A549 (cell line): ENCODE measurements around the gene CCDC194. TPM values are rescaled to one million over a fixed set of nuclear protein-coding genes. Genes with fewer than 3 reads are reported as not detected.

Source experiments
- ATAC-seq, 2 experiments: fragments of 200-7000 bp in 1 of 2; fragments of >200 bp in 1 of 2; cut with Nextera tagmentation in 1 of 2; cut with Tn5 transposase in 1 of 2; 3 replicates each; pipeline versions ENCODE4 v1.8.0 to v1.9.1; 2018 to 2020; ENCODE audit warnings: mild to moderate bottlenecking in 1 of 2, moderate library complexity in 1 of 2
- CTCF ChIA-PET: fragments of 300-600 bp; sonication (Branson Sonifier 250); formaldehyde crosslinking; extraction: SDS; loops from one replicate; lab custom pipeline; 2021; ENCODE audit warnings: antibody characterized with exemption, inconsistent platforms; lab: Yijun Ruan, JAX
- POLR2A ChIA-PET: fragments of 350-600 bp; formaldehyde crosslinking; extraction: SDS; loops from one replicate; lab custom pipeline; 2021; ENCODE audit warnings: antibody characterized with exemption, inconsistent platforms; lab: Yijun Ruan, JAX
- DNase-seq, 2 experiments: peaks; one replicate each; pipeline versions ENCODE4 v3.0.0 to v3.0.0-alpha.2; 2011 to 2016; ENCODE audit warnings: low read depth in 1 of 2, low spot score in 1 of 2
- FAIRE-seq: peaks from 2 replicates; lab custom pipeline; 2011; peaks lifted over from hg19 to GRCh38; lab: Jason Lieb, UNC
- H3K27ac ChIP-seq, 2 experiments: fragments of >200 bp; sonication (Bioruptor Twin); formaldehyde crosslinking; 3 replicates each; pipeline ENCODE4 v1.5.1; 2016 to 2017
- H3K4me1 ChIP-seq: fragments of >200 bp; sonication (Bioruptor Twin); formaldehyde crosslinking; 3 replicates; pipeline ENCODE4 v1.6.1; 2016
- H3K4me2 ChIP-seq: fragments of >200 bp; sonication (Bioruptor Twin); formaldehyde crosslinking; 3 replicates; pipeline ENCODE4 v1.6.1; 2016
- H3K4me3 ChIP-seq: fragments of >200 bp; sonication (Bioruptor Twin); formaldehyde crosslinking; 3 replicates; pipeline ENCODE4 v1.5.1; 2016
- H3K9me3 ChIP-seq: fragments of >200 bp; sonication (Bioruptor Twin); formaldehyde crosslinking; 3 replicates; pipeline ENCODE4 v1.6.1; 2016
- CBX2 ChIP-seq: fragments of 200-600 bp; sonication (generic); IDR thresholded peaks from 2 replicates; pipeline ENCODE4 v1.6.1; 2016; ENCODE audit warnings: low read depth, mild to moderate bottlenecking, borderline replicate concordance
- FOSL2 ChIP-seq, 2 experiments: fragments of 450-650 bp in 1 of 2; fragments of >200 bp in 1 of 2; sonication (Bioruptor Twin) in 1 of 2; formaldehyde crosslinking; IDR thresholded peaks; 2 replicates each; pipeline versions ENCODE4 v1.5.0 to v1.6.1; 2016 to 2020; ENCODE audit warnings: mild to moderate bottlenecking in 1 of 2, moderate library complexity in 1 of 2
- FOXS1 ChIP-seq: fragments of 250-450 bp; sonication (Bioruptor Pico); IDR thresholded peaks from 2 replicates; pipeline ENCODE4 v1.5.0; 2020; ENCODE audit warnings: mild to moderate bottlenecking, moderate library complexity
- HOXA7 ChIP-seq: fragments of 250-450 bp; sonication (Bioruptor Pico); IDR thresholded peaks from 2 replicates; pipeline ENCODE4 v1.5.0; 2020; ENCODE audit warnings: mild to moderate bottlenecking, moderate library complexity
- HOXB5 ChIP-seq: fragments of 250-450 bp; sonication (Bioruptor Pico); IDR thresholded peaks from 2 replicates; pipeline ENCODE4 v1.5.0; 2020; ENCODE audit warnings: mild to moderate bottlenecking, moderate library complexity
- MAFK ChIP-seq: fragments of 450-650 bp; IDR thresholded peaks from 2 replicates; pipeline ENCODE4 v1.6.1; 2014; ENCODE audit not compliant: partially characterized antibody
- MYC ChIP-seq: IDR thresholded peaks from 2 replicates; pipeline ENCODE4 v1.6.1; 2012; ENCODE audit warnings: mild to moderate bottlenecking, inconsistent platforms, low read length, improper control_type of control experiment, borderline replicate concordance
- POLR2AphosphoS2 ChIP-seq: conservative IDR thresholded peaks from 2 replicates; pipeline ENCODE4 v1.6.1; 2012; ENCODE audit warnings: low read length, improper control_type of control experiment, inconsistent platforms
- RAD21 ChIP-seq, 2 experiments: fragments of >200 bp in 1 of 2; sonication (Bioruptor Twin) in 1 of 2; formaldehyde crosslinking in 1 of 2; IDR thresholded peaks in 1 of 2; conservative IDR thresholded peaks in 1 of 2; 2 replicates in 1 of 2; 3 replicates in 1 of 2; pipeline ENCODE4 v1.6.1; 2012 to 2018; ENCODE audit warnings: inconsistent platforms in 1 of 2
- SMC3 ChIP-seq: fragments of >200 bp; sonication (Bioruptor Twin); formaldehyde crosslinking; IDR thresholded peaks from 3 replicates; pipeline ENCODE4 v1.6.1; 2018; ENCODE audit warnings: inconsistent platforms
- WGBS: methylation state at CpG from one replicate; pipeline ENCODE4 v1.1.6; 2017; ENCODE audit errors: missing lambda C conversion rate; 5-methylcytosine and 5-hydroxymethylcytosine counted together
- polyA plus RNA-seq, 4 experiments: library from polyadenylated mRNA; depleted of rRNA in 3 of 4; stranded (reverse); fragments of >200 nt; fragmentation: RNase III in 1 of 4; extraction: RNeasy Plus Mini Kit Qiagen cat#74134 plus additional on column Dnase treatment in 1 of 4; gene quantifications; 2 replicates in 3 of 4; 3 replicates in 1 of 4; pipeline ENCODE4 v1.2.3, GENCODE V29; 2011 to 2017
- TF ChIP-seq, protein P1 (sequence below): fragments of 250-450 bp; sonication (Bioruptor Pico); IDR thresholded peaks from 2 replicates; pipeline ENCODE4 v1.5.0; 2020; ENCODE audit warnings: low read depth, mild to moderate bottlenecking, moderate library complexity
- TF ChIP-seq, protein P2 (sequence below): fragments of 150-350 bp; IDR thresholded peaks from 2 replicates; pipeline ENCODE4 v1.6.1; 2014; ENCODE audit warnings: low read depth, mild to moderate bottlenecking, low read length
- TF ChIP-seq, protein P3 (sequence below): IDR thresholded peaks from 2 replicates; pipeline ENCODE4 v1.6.1; 2012
- TF ChIP-seq, protein P4 (sequence below): fragments of >200 bp; sonication (Bioruptor Twin); formaldehyde crosslinking; IDR thresholded peaks from 3 replicates; pipeline ENCODE4 v1.5.1; 2016
- TF ChIP-seq, protein P5 (sequence below): IDR thresholded peaks from 2 replicates; pipeline ENCODE4 v1.6.1; 2012

The CCDC194 gene
- polyA plus RNA-seq, 2 of the 4 experiments (the other 2 are of a cell fraction) = not detected

DNA sequence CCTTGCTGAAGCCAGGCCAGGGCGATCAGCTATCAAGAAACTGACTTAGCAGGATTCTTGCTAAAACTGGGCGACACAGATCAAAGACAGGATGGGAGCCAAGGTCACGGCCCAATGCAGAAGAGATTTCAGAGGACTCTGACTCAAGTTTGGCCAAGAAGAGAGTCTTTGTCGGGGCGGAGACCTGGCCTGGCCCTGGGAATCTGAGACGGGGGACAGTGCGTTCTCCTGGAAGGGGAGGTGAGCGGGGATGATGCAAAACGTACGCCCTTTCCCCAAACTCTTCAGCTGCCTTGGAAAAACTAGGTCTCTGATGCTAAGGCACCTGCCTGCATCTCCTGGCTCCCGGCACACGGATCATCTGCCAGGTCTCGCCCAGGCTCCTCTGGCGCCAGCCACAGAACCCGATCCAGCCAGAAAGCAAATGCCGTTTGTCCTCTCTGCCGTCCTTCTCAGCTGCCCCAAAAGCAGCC is 35.7 kb upstream of the CCDC194 start:
- H3K4me1 ChIP-seq = peaks cover 5% of the 10 kb centered on the region; the same call in 2 of the 3 replicates
- FAIRE-seq (no peak), DNase-seq (no peak), ATAC-seq (no peak)
- no peaks in the 10 kb centered on the region for H3K9me3 ChIP-seq
- 77% methylated on average over 17 of the region's 17 CpGs for WGBS
- H3K4me3 ChIP-seq = no peak overlapping the region
- ChIA-PET CTCF (interaction anchor here (0.6 to 1.6 kb wide), 5 partner anchors 11 to 426 kb away, joined by 3 read pairs; no protein-coding TSS in a partner anchor), POLR2A (interaction anchor here (0.5 kb wide), 1 partner anchor 9 kb away, joined by 5 read pairs; no protein-coding TSS in a partner anchor)
- H3K27ac ChIP-seq = no peak overlapping the region
- no peak overlapping the region for H3K4me2 ChIP-seq
- TF ChIP-seq MYC = no peak

DNA sequence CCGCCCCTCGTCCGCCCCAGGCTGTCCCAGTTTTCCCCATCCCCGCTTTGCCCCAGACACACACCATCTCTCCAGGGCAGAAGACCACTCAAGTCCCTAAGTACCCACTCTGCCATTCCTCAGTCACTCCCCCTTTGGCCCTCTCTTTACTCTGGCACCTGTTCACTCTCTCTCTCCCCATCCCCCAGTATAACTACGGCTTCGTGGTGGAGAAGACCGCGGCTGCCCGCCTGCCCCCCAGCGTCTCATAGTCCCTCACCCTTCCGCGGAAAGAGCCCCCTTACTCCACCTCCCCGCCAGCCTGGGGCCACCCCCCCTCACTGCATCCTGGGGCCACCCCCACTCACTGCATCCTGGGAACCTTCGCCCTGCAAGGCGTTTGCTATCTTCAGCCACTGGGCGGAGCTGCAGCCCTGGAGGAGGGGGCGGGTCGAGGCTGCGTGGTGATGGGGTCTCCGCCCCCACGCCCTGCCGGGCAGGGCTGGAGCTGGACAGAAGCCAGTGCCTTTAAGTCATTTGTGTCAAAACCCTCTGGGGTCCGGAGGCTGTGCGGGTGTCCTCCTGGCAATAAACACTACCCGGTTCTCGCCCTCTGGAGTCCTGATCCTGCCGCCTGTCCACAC is 30.9 kb upstream of the CCDC194 start:
- TF ChIP-seq, protein P1, sequence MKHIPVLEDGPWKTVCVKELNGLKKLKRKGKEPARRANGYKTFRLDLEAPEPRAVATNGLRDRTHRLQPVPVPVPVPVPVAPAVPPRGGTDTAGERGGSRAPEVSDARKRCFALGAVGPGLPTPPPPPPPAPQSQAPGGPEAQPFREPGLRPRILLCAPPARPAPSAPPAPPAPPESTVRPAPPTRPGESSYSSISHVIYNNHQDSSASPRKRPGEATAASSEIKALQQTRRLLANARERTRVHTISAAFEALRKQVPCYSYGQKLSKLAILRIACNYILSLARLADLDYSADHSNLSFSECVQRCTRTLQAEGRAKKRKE = no peak
- TF ChIP-seq MAFK = no peak
- TF ChIP-seq, protein P2, sequence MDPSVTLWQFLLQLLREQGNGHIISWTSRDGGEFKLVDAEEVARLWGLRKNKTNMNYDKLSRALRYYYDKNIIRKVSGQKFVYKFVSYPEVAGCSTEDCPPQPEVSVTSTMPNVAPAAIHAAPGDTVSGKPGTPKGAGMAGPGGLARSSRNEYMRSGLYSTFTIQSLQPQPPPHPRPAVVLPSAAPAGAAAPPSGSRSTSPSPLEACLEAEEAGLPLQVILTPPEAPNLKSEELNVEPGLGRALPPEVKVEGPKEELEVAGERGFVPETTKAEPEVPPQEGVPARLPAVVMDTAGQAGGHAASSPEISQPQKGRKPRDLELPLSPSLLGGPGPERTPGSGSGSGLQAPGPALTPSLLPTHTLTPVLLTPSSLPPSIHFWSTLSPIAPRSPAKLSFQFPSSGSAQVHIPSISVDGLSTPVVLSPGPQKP = no peak
- TF ChIP-seq, protein P3, sequence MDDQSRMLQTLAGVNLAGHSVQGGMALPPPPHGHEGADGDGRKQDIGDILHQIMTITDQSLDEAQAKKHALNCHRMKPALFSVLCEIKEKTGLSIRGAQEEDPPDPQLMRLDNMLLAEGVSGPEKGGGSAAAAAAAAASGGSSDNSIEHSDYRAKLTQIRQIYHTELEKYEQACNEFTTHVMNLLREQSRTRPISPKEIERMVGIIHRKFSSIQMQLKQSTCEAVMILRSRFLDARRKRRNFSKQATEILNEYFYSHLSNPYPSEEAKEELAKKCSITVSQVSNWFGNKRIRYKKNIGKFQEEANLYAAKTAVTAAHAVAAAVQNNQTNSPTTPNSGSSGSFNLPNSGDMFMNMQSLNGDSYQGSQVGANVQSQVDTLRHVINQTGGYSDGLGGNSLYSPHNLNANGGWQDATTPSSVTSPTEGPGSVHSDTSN = no peak
- peak; percentile 34 to 42; a peak in 4 of 5 replicates for TF ChIP-seq RAD21 (conservative IDR thresholded peaks at IDR 0.05 in 1 of 2, IDR thresholded peaks at IDR 0.05 in 1 of 2)
- TF ChIP-seq, protein P4, sequence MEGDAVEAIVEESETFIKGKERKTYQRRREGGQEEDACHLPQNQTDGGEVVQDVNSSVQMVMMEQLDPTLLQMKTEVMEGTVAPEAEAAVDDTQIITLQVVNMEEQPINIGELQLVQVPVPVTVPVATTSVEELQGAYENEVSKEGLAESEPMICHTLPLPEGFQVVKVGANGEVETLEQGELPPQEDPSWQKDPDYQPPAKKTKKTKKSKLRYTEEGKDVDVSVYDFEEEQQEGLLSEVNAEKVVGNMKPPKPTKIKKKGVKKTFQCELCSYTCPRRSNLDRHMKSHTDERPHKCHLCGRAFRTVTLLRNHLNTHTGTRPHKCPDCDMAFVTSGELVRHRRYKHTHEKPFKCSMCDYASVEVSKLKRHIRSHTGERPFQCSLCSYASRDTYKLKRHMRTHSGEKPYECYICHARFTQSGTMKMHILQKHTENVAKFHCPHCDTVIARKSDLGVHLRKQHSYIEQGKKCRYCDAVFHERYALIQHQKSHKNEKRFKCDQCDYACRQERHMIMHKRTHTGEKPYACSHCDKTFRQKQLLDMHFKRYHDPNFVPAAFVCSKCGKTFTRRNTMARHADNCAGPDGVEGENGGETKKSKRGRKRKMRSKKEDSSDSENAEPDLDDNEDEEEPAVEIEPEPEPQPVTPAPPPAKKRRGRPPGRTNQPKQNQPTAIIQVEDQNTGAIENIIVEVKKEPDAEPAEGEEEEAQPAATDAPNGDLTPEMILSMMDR = peak; percentile 38
- TF ChIP-seq, protein P5, sequence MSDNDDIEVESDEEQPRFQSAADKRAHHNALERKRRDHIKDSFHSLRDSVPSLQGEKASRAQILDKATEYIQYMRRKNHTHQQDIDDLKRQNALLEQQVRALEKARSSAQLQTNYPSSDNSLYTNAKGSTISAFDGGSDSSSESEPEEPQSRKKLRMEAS = no peak
- no peak for TF ChIP-seq MYC
- no peak for TF ChIP-seq FOSL2 (IDR thresholded peaks at IDR 0.05)
- no peak for TF ChIP-seq FOSL2 (CRISPR knock-in tag; IDR thresholded peaks at IDR 0.05)
- TF ChIP-seq HOXB5 (CRISPR knock-in tag) = no peak
- TF ChIP-seq FOXS1 (CRISPR knock-in tag) = no peak
- no peak for TF ChIP-seq HOXA7
- no peak for TF ChIP-seq POLR2AphosphoS2
- TF ChIP-seq SMC3 = peak; percentile 35; the same call in 2 of the 3 replicates
- TF ChIP-seq CBX2 = no peak
- H3K4me2 ChIP-seq = peak overlapping the region; percentile 65
- ATAC-seq (peak; percentile 65 to 80; a peak in 5 of 6 replicates), DNase-seq (peak in 1 of 2 experiments; percentile 34), FAIRE-seq (no peak)
- 82% methylated on average over 9 of the region's 27 CpGs for WGBS
- no peaks in the 10 kb centered on the region for H3K9me3 ChIP-seq
- H3K4me3 ChIP-seq = no peak overlapping the region
- peak overlapping the region in 1 of 2 experiments; percentile 64; a peak in 1 of 6 replicates for H3K27ac ChIP-seq
- CTCF ChIA-PET = interaction anchor here (0.6 to 2.1 kb wide), 4 partner anchors 8 to 419 kb away, joined by 3 to 7 read pairs (median 4); partner anchors contain the start of gene TMEM221
- POLR2A ChIA-PET = interaction anchor here (0.6 kb wide), 1 partner anchor 24 kb away, joined by 3 read pairs; the partner anchor contains the start of gene TMEM221
- H3K4me1 ChIP-seq = peaks cover 8% of the 10 kb centered on the region; the same call in 2 of the 3 replicates
